ENCODE results near the gene CIB4. TPM values are rescaled to one million over a fixed set of nuclear protein-coding genes. Genes with fewer than 3 reads are reported as not detected.

CIB4 gene
- total and polyA plus RNA-seq, 2 of the 13 experiments (the other 11 are each of a cell fraction or from before 2014, with no cell fraction given) = not detected

DNA sequence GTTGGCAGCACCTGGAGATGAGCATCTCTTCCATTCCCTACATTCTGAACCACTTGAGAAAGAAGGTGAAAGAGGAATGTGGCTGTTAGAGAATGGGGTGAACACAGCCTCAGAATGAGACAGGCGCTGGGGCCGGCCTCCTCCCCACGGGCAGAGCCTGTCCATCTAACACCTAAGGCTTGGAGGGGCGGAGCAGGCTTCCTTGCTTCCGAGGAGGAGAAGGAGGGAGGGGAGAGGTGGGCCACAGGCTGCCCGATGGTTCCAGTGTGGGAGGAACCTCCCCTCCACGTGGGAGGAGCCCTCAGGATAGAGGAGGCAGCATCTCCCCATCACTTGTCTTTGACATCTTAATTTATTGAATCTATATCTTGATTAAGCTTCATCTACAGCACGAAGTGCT lies 68.6 kb downstream of the CIB4 start (continued):
- TF ChIP-seq ZNF609 (CRISPR knock-in tag; IDR thresholded peaks at IDR 0.05; ENCODE audit: borderline replicate concordance) = no peak
- no peak for TF ChIP-seq DMAP1 (CRISPR knock-in tag; IDR thresholded peaks at IDR 0.05)

GRCh38 chr2:26571316-26571715 lies 69.8 kb downstream of the CIB4 start:
- no peak overlapping the region for H2AFZ ChIP-seq (ENCODE audit: low read length)
- WGBS (ENCODE audit: low lambda C conversion rate) = under 1% methylated on average over 4 of the region's 5 CpGs
- H3K9ac ChIP-seq (ENCODE audit: insufficient read depth, low read depth, low read length) = no peak overlapping the region
- no peak overlapping the region for H3K4me2 ChIP-seq (ENCODE audit: low read depth, low read length)
- in situ Hi-C loops (cut with HindIII; ENCODE audit: extremely low pct_ligation_motif_present, low pct_unique_long_range_greater_than_20kb) = no loop called here
- FAIRE-seq (no peak), DNase-seq (ENCODE audit: low spot score) (no peak), ATAC-seq (no peak)
- no peaks in the 10 kb centered on the region for H3K79me2 ChIP-seq (ENCODE audit: insufficient read depth, low read length)
- no TSS peak for BruUV-seq (replicated peaks)
- no peaks in the 10 kb centered on the region for H3K36me3 ChIP-seq (replicated peaks in 1 of 2; ENCODE audit: control insufficient read depth in 1 of 2, insufficient read depth in 2 of 2, low read length in 2 of 2)
- ChIA-PET POLR2A (no interaction called here), CTCF (ENCODE audit: low intra/inter-chr PET ratio, low total read pairs) (no interaction called here)
- no peaks in the 10 kb centered on the region for H4K20me1 ChIP-seq (ENCODE audit: insufficient read depth, low read length)
- intact Hi-C loops (cut with micrococcal nuclease; ENCODE audit: unreplicated experiment) = loop anchor here (10.0 kb wide), 1 partner anchor 77 kb away; no protein-coding TSS in a partner anchor
- no peak overlapping the region for H3K27ac ChIP-seq (ENCODE audit: extremely low read length, insufficient read depth, low read length)
- H3K9me3 ChIP-seq (ENCODE audit: low read length) = no peaks in the 10 kb centered on the region
- TF ChIP-seq ZNF850 (CRISPR knock-in tag; conservative IDR thresholded peaks at IDR 0.05) (no peak), SMARCC2 (IDR thresholded peaks at IDR 0.05) (no peak), ZNF138 (CRISPR knock-in tag; IDR thresholded peaks at IDR 0.05; ENCODE audit: low read depth) (no peak), ZNF83 (CRISPR knock-in tag; IDR thresholded peaks at IDR 0.05; ENCODE audit: borderline replicate concordance) (no peak), NFE2L1 (CRISPR knock-in tag; IDR thresholded peaks at IDR 0.05; ENCODE audit: borderline replicate concordance) (no peak), ZFAT (CRISPR knock-in tag; conservative IDR thresholded peaks at IDR 0.05) (no peak), GABPA (IDR thresholded peaks at IDR 0.05; ENCODE audit: low read depth, low read length) (no peak), GABPA (CRISPR knock-in tag; IDR thresholded peaks at IDR 0.05; ENCODE audit: low read depth) (no peak), PCBP1 (IDR thresholded peaks at IDR 0.05; ENCODE audit: borderline replicate concordance, low read depth, low read length) (no peak), GATAD1 (CRISPR knock-in tag; IDR thresholded peaks at IDR 0.05) (no peak), MED1 (CRISPR knock-in tag; IDR thresholded peaks at IDR 0.05) (no peak), ZNF746 (CRISPR knock-in tag; IDR thresholded peaks at IDR 0.05) (no peak), ZNF772 (CRISPR knock-in tag; IDR thresholded peaks at IDR 0.05) (no peak), ZNF331 (CRISPR knock-in tag; IDR thresholded peaks at IDR 0.05) (no peak), SRSF1 (optimal IDR thresholded peaks at IDR 0.05; ENCODE audit: low read depth, low read length) (no peak), RORA (CRISPR knock-in tag; IDR thresholded peaks at IDR 0.05) (no peak), SOX6 (IDR thresholded peaks at IDR 0.05) (no peak), SOX6 (CRISPR knock-in tag; IDR thresholded peaks at IDR 0.05) (no peak)
- TF ChIP-seq, protein P1, sequence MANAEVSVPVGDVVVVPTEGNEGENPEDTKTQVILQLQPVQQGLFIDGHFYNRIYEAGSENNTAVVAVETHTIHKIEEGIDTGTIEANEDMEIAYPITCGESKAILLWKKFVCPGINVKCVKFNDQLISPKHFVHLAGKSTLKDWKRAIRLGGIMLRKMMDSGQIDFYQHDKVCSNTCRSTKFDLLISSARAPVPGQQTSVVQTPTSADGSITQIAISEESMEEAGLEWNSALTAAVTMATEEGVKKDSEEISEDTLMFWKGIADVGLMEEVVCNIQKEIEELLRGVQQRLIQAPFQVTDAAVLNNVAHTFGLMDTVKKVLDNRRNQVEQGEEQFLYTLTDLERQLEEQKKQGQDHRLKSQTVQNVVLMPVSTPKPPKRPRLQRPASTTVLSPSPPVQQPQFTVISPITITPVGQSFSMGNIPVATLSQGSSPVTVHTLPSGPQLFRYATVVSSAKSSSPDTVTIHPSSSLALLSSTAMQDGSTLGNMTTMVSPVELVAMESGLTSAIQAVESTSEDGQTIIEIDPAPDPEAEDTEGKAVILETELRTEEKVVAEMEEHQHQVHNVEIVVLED (CRISPR knock-in tag; IDR thresholded peaks at IDR 0.05; ENCODE audit: borderline replicate concordance) = no peak
- peaks cover 15 to 74% of the 10 kb centered on the region in 2 experiments for H3K27me3 ChIP-seq (ENCODE audit: control insufficient read depth in 1 of 2, insufficient read depth in 2 of 2, low read length in 2 of 2)
- no peak overlapping the region for H3K4me3 ChIP-seq (replicated peaks in 1 of 3; ENCODE audit: insufficient read depth in 1 of 3, low read depth in 2 of 3, low read length in 3 of 3)
- no peaks in the 10 kb centered on the region for H3K4me1 ChIP-seq (ENCODE audit: insufficient read depth, low read length)

Measured in HepG2 (cell line).